NCI-H2196 treated with DMSO at 0.1 percent for 48 hours (cell line): ENCODE measurements around the gene NUDT14.

Experiments used
- DNase-seq: peaks from one replicate; lab custom pipeline; 2025; ENCODE audit not compliant: unreplicated experiment; lab: John Stamatoyannopoulos, UW

NUDT14 gene

GRCh38 chr14:105199093-105199492, 18.0 kb upstream of the NUDT14 start:
- DNase-seq = no peak

- no peak for DNase-seq
These were observed 17.5 kb upstream of the NUDT14 start for GRCh38 chr14:105198588-105198987.

- DNase-seq = no peak
These were observed 16.1 kb upstream of the NUDT14 start for GRCh38 chr14:105197211-105197641.

GRCh38 chr14:105196265-105196960, 15.3 kb upstream of the NUDT14 start:
- DNase-seq = no peak

GRCh38 chr14:105195522-105196264, 14.6 kb upstream of the NUDT14 start:
- no peak for DNase-seq

GRCh38 chr14:105195051-105195450, 13.9 kb upstream of the NUDT14 start:
- DNase-seq = no peak

- DNase-seq = peak; percentile 70
These were observed 13.0 kb upstream of the NUDT14 start for GRCh38 chr14:105193916-105194782.

GRCh38 chr14:105192866-105193731, 12.0 kb upstream of the NUDT14 start:
- DNase-seq = no peak

GRCh38 chr14:105187935-105188524, 6.9 kb upstream of the NUDT14 start:
- no peak for DNase-seq

GRCh38 chr14:105187116-105187515, 6.0 kb upstream of the NUDT14 start:
- no peak for DNase-seq

GRCh38 chr14:105185973-105186372, 4.9 kb upstream of the NUDT14 start:
- no peak for DNase-seq

GRCh38 chr14:105185001-105185400, 3.9 kb upstream of the NUDT14 start:
- no peak for DNase-seq

GRCh38 chr14:105184461-105184860, 3.3 kb upstream of the NUDT14 start:
- DNase-seq = no peak

- no peak for DNase-seq
These were observed 1.3 kb upstream of the NUDT14 start for GRCh38 chr14:105182296-105183020.

GRCh38 chr14:105181549-105182295, 610 bp upstream of the NUDT14 start:
- DNase-seq = no peak

- no peak for DNase-seq
These were observed 1.9 kb downstream of the NUDT14 start for GRCh38 chr14:105179191-105179590.

- no peak for DNase-seq
These were observed 2.3 kb downstream of the NUDT14 start for GRCh38 chr14:105178868-105179140.

- DNase-seq = no peak
These were observed 2.8 kb downstream of the NUDT14 start for GRCh38 chr14:105178069-105178867.
